ENCODE results near the gene NUDC. TPM values are rescaled to one million over a fixed set of nuclear protein-coding genes. Genes with fewer than 3 reads are reported as not detected.

Gene NUDC
- total and polyA plus RNA-seq, 9 of the 15 experiments (the other 6 are each of a cell fraction or from before 2014, with no cell fraction given), result 9.8 to 234 (median 149) TPM

- no peak for FAIRE-seq
Observed at GRCh38 chr1:26882696-26883463, 38.7 kb upstream of the NUDC start.

DNA sequence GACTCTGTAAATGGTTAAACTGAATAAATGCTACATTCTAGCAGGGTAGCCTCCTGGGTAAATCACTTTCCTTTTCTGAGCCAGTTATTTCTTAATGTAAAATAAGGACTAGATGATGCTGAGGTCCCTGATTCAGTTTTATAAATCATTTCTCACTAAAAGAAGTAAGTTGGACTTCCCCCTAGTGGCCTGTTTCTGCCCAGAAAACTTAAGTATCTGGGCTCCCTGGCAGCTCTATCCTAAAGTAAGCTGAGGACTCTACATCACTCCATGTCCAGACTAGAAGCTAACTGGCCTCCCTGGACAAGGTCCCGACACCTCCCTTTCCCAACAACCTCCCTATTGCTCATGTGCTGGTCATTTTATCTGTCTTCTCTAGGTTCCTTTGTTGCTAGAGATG is 34.4 kb upstream of the NUDC start:
- no TSS peak for BruUV-seq (replicated peaks)
- no peaks in the 10 kb centered on the region for H3K9me3 ChIP-seq (replicated peaks; ENCODE audit: control insufficient read depth, insufficient read depth, low read depth, low read length)
- no peak overlapping the region for H3K27ac ChIP-seq (ENCODE audit: extremely low read depth, low read depth, low read length)
- DNase-seq (ENCODE audit: extremely low read depth in 1 of 4, low spot score in 3 of 4), result peak in 1 of 4 experiments; percentile 43
- H2AFZ ChIP-seq (ENCODE audit: low read depth, low read length), result no peak overlapping the region
- H3K4me3 ChIP-seq, result no peak overlapping the region
- 92% methylated on average over 1 of the region's 1 CpG for WGBS (ENCODE audit: insufficient coverage, low coverage, missing lambda C conversion rate)
- peaks cover 13 to 24% of the 10 kb centered on the region in 2 experiments for H3K4me1 ChIP-seq (replicated peaks in 1 of 2; ENCODE audit: control insufficient read depth in 2 of 2, insufficient read depth in 2 of 2, low read length in 2 of 2)
- in situ Hi-C loops (cut with MboI) (no loop called here), intact Hi-C loops (cut with micrococcal nuclease) (no loop called here)
- CTCF ChIA-PET (ENCODE audit: low intra/inter-chr PET ratio), result interaction anchor here (0.7 kb wide), 1 partner anchor 420 kb away, joined by 4 read pairs; no protein-coding TSS in a partner anchor
- H3K27me3 ChIP-seq (ENCODE audit: control insufficient read depth in 2 of 2, insufficient read depth in 2 of 2, low read length in 2 of 2), result no peaks in the 10 kb centered on the region
- ATAC-seq, result no peak
- peaks cover 7% of the 10 kb centered on the region; the same call in 1 of the 2 replicates for H4K20me1 ChIP-seq (replicated peaks; ENCODE audit: control insufficient read depth, insufficient read depth, low read length)
- FAIRE-seq, result no peak
- peaks cover 24% of the 10 kb centered on the region for H3K79me2 ChIP-seq (ENCODE audit: control insufficient read depth, insufficient read depth, low read length)
- POLR2A ChIA-PET, result interaction anchor here (0.5 to 12.0 kb wide), 8 partner anchors 12 to 265 kb away, joined by 3 to 110 read pairs (median 4); partner anchors contain the start of gene GPATCH3
- H3K9me1 ChIP-seq (ENCODE audit: control insufficient read depth, insufficient read depth, low read length), result no peaks in the 10 kb centered on the region
- H3K9ac ChIP-seq (ENCODE audit: insufficient read depth in 1 of 2, low read depth in 2 of 2, low read length in 2 of 2), result no peak overlapping the region
- peaks cover 65% of the 10 kb centered on the region for H3K36me3 ChIP-seq (ENCODE audit: control insufficient read depth, insufficient read depth, low read length)
- no peak overlapping the region for H3K4me2 ChIP-seq (ENCODE audit: insufficient read depth, low read length)
- no peak for TF ChIP-seq ZNF133 (CRISPR knock-in tag; IDR thresholded peaks at IDR 0.05)
- TF ChIP-seq RBM22 (IDR thresholded peaks at IDR 0.05; ENCODE audit: low read depth, low read length, poor library complexity, severe bottlenecking), result no peak
- no peak for TF ChIP-seq CBFA2T3 (IDR thresholded peaks at IDR 0.05)
- TF ChIP-seq, protein P1, sequence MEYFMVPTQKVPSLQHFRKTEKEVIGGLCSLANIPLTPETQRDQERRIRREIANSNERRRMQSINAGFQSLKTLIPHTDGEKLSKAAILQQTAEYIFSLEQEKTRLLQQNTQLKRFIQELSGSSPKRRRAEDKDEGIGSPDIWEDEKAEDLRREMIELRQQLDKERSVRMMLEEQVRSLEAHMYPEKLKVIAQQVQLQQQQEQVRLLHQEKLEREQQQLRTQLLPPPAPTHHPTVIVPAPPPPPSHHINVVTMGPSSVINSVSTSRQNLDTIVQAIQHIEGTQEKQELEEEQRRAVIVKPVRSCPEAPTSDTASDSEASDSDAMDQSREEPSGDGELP (CRISPR knock-in tag; IDR thresholded peaks at IDR 0.05; ENCODE audit: borderline replicate concordance), result no peak
- no peak for TF ChIP-seq ESRRA (IDR thresholded peaks at IDR 0.05; ENCODE audit: borderline replicate concordance, low read depth)
- no peak for TF ChIP-seq MLX (CRISPR knock-in tag; conservative IDR thresholded peaks at IDR 0.05)
- no peak for TF ChIP-seq BRCA1 (IDR thresholded peaks at IDR 0.05)
- no peak for TF ChIP-seq BRCA1 (CRISPR knock-in tag; IDR thresholded peaks at IDR 0.05)

More at GRCh38 chr1:26882696-26883463, 38.7 kb upstream of the NUDC start:
- no peak overlapping the region for H3K4me3 ChIP-seq
- WGBS (ENCODE audit: insufficient coverage, low coverage, missing lambda C conversion rate), result 80% methylated on average over 5 of the region's 5 CpGs
- TF ChIP-seq SMARCC2 (IDR thresholded peaks at IDR 0.05; ENCODE audit: low read depth) (no peak), KLF16 (IDR thresholded peaks at IDR 0.05) (no peak), HNRNPK (IDR thresholded peaks at IDR 0.05; ENCODE audit: low read depth, low read length, poor library complexity, severe bottlenecking) (no peak), FUS (optimal IDR thresholded peaks at IDR 0.05; ENCODE audit: low read depth, low read length) (no peak), PHTF2 (CRISPR knock-in tag; IDR thresholded peaks at IDR 0.05) (no peak), RBM25 (IDR thresholded peaks at IDR 0.05; ENCODE audit: low read depth, low read length, severe bottlenecking) (no peak)
- POLR2A ChIA-PET, result interaction anchor here (0.6 to 12.0 kb wide), 9 partner anchors 8 to 329 kb away, joined by 3 to 110 read pairs (median 4); partner anchors contain the start of genes GPATCH3 and GPN2
- H4K20me1 ChIP-seq (replicated peaks; ENCODE audit: control insufficient read depth, insufficient read depth, low read length), result no peaks in the 10 kb centered on the region
- intact Hi-C loops (cut with micrococcal nuclease), result no loop called here
- no peaks in the 10 kb centered on the region for H3K79me2 ChIP-seq (ENCODE audit: control insufficient read depth, insufficient read depth, low read length)
- H3K4me1 ChIP-seq (replicated peaks in 1 of 2; ENCODE audit: control insufficient read depth in 2 of 2, insufficient read depth in 2 of 2, low read length in 2 of 2), result no peaks in the 10 kb centered on the region
- peak overlapping the region in 1 of 2 experiments; percentile 17; a peak in 1 of 4 replicates for H3K9ac ChIP-seq (ENCODE audit: insufficient read depth in 1 of 2, low read depth in 2 of 2, low read length in 2 of 2)
- H3K9me1 ChIP-seq (ENCODE audit: control insufficient read depth, insufficient read depth, low read length), result no peaks in the 10 kb centered on the region
- ATAC-seq (no peak), DNase-seq (ENCODE audit: extremely low read depth in 1 of 4, low spot score in 3 of 4) (no peak)
- H2AFZ ChIP-seq (ENCODE audit: low read depth, low read length), result no peak overlapping the region
- H3K4me2 ChIP-seq (ENCODE audit: insufficient read depth, low read length), result no peak overlapping the region
- no peaks in the 10 kb centered on the region for H3K9me3 ChIP-seq (replicated peaks; ENCODE audit: control insufficient read depth, insufficient read depth, low read depth, low read length)
- BruUV-seq (replicated peaks), result TSS peak; percentile 25
- H3K36me3 ChIP-seq (ENCODE audit: control insufficient read depth, insufficient read depth, low read length), result peaks cover 86% of the 10 kb centered on the region
- in situ Hi-C loops (cut with MboI), result no loop called here
- H3K27ac ChIP-seq (ENCODE audit: extremely low read depth, low read depth, low read length), result no peak overlapping the region
- no peaks in the 10 kb centered on the region for H3K27me3 ChIP-seq (ENCODE audit: control insufficient read depth in 2 of 2, insufficient read depth in 2 of 2, low read length in 2 of 2)
- CTCF ChIA-PET (ENCODE audit: low intra/inter-chr PET ratio), result no interaction called here
